ENCODE data around the gene DHX9.

Gene DHX9

DNA sequence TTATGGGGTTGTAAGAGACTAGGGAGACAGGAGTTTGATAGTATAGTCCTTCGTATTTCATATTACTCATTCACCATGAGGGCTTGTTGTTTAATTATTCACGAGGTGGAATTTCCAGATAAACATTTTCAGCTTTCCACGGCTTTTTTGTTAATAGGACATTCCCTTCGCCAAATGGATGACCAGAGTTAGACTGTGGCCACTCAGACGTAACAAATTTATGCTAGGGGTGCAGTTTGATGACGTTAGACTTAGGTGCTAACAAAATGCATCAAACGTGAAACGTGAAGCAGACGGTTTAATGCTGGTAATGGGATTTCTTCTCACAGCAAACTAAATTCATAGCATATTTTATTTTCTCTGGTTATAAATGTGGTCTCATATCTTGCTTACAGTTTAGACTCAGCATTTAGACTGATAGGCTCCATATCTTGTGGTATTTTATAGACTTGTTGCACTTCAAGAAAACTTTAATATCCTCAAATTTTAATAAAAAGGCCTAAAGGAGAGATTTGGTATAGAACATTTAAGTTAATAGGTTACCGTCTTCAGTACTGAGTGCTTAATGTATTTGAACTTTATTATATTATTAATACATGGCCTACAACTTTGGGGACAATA, 2.3 kb downstream of the DHX9 start:
- DNase-seq (ENCODE audit: low read depth), result no peak

GRCh38 chr1:182842265-182842664, 3.1 kb downstream of the DHX9 start:
- DNase-seq (ENCODE audit: low read depth), result no peak

- no peak for DNase-seq (ENCODE audit: low read depth)
Measured at GRCh38 chr1:182845379-182845778, 6.2 kb downstream of the DHX9 start.

GRCh38 chr1:182845894-182846293, 6.7 kb downstream of the DHX9 start:
- no peak for DNase-seq (ENCODE audit: low read depth)

DNA sequence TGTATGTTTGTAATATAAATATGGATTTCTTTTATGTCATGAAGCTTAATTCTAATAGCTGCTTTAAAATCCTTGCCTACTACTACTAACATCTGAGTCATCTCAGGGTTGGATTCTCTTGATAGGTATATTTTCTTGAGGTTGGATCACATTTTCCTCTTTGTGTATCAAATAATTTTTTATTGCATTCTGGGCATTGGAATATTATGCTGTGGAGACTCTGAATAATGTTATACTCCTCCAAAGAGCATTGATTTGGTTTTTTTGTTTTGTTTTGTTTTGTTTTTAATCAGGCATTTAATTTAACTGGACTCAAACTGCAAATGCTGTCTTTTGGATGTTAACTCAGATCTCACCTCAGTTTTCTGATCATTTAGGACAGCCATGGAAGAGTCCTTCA, 8.0 kb downstream of the DHX9 start:
- DNase-seq (ENCODE audit: low read depth), result no peak

DNA sequence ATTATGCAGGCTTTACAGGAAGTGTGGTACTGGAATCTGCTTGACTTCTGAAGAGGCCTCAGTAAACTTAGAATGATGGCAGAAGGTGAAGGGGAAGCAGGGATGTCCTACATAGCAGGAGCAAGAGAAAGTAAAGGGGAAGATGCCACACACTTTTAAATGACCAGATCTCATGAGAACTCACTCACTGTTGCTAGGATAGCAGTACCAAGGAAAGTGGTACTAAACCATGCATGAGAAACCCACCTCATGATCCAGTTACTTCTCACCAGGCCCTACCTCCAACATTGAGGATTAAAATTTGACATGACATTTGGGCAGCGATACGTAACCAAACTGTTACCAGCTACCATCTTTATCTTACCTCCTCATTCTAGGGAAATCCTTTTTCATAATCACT, 9.6 kb downstream of the DHX9 start:
- no peak for DNase-seq (ENCODE audit: low read depth)

DNA sequence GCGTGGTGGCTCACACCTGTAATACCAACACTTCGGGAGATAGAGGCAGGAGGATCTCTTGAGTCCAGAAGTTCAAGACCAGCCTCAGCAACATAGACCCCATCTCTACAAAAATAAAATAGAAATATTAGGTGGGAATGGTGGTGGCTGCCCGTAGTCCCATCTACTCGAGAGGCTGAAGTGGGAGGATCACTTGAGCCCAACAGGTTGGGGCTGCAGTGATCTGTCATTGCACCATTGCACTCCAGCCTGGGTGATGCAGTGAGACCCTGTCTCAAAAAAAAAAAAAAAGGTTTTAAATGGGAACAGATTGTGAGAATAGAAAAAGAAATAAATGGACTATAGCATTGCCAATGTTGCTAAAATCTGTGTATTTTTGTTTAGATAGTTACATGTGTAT, 11.2 kb downstream of the DHX9 start:
- no peak for DNase-seq (ENCODE audit: low read depth)

- no peak for DNase-seq (ENCODE audit: low read depth)
Measured at GRCh38 chr1:182851825-182852224, 12.7 kb downstream of the DHX9 start.

DNA sequence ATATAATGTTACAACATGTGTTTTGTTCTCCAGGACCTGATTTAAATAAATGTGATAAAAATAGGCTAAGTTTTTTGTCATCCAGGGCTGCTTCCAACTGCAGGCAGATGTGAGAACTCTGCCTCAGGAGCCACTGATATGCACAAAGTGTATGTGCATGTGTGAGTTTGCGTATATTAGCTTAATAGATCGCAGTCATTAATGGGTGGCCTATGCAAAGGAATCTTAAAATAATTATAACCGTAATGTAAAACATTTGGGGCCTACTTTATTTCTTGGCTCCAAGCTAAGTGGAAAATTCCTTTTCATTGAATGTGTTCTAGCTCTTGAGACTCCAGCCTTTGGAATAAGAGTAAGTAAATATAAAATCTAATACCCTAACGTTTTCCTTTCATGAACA, 16.8 kb downstream of the DHX9 start:
- no peak for DNase-seq (ENCODE audit: low read depth)

- no peak for DNase-seq (ENCODE audit: low read depth)
Measured at GRCh38 chr1:182857212-182857611, 18.1 kb downstream of the DHX9 start.

- DNase-seq (ENCODE audit: low read depth), result no peak
Measured at GRCh38 chr1:182860658-182861057, 21.5 kb downstream of the DHX9 start.

- DNase-seq (ENCODE audit: low read depth), result no peak
Measured at GRCh38 chr1:182861994-182862393, 22.8 kb downstream of the DHX9 start.

GRCh38 chr1:182862827-182863226, 23.7 kb downstream of the DHX9 start:
- no peak for DNase-seq (ENCODE audit: low read depth)

DNA sequence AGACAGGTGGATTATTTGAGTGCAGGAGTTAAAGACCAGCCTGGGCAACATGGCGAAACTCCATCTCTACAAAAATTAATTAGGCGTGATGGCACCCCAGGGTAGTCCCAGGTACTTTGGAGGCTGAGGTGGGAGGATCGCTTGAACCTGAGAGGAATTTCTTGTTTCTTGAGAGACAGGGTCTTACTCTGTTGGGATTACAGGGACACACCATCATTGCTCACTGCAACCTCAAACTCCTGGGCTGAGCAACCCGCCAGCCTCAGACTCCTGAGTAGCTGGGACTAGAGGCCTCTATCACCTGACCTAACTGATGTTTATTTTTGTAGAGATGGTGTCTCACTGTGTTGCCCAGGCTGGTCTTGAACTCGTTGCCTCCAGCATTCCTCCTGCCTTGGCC, 24.8 kb downstream of the DHX9 start:
- DNase-seq (ENCODE audit: low read depth), result no peak

- DNase-seq (ENCODE audit: low read depth), result no peak
Measured at GRCh38 chr1:182867861-182868260, 28.7 kb downstream of the DHX9 start.

- DNase-seq (ENCODE audit: low read depth), result no peak
Measured at GRCh38 chr1:182869241-182869666, 30.1 kb downstream of the DHX9 start.

- no peak for DNase-seq (ENCODE audit: low read depth)
Measured at GRCh38 chr1:182872881-182873280, 33.7 kb downstream of the DHX9 start.

- no peak for DNase-seq (ENCODE audit: low read depth)
Measured at GRCh38 chr1:182875889-182876288, 36.7 kb downstream of the DHX9 start.

DNA sequence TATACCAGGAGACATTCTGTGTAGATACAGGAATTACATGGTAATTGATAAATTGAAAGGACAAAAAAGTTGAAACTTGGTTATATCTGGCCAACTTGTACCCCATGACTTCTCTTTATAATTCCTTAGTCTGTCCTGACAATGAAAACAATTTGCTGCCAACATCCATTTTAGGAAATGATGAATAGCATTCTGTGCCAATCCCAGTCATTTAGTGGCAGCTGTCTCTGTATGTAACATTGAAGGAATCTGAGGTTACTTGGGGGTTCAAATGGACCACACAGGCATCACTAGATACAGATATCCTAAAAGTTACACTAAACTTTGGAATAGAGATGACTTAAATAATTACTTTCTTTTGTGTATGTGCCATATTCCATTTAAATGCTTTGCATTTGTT, 38.2 kb downstream of the DHX9 start:
- DNase-seq (ENCODE audit: low read depth), result no peak

GRCh38 chr1:182877842-182878241, 38.7 kb downstream of the DHX9 start:
- DNase-seq (ENCODE audit: low read depth), result no peak

- DNase-seq (ENCODE audit: low read depth), result no peak
Measured at GRCh38 chr1:182884872-182885271, 45.7 kb downstream of the DHX9 start.

GRCh38 chr1:182885591-182885990, 46.4 kb downstream of the DHX9 start:
- DNase-seq (ENCODE audit: low read depth), result no peak

GRCh38 chr1:182886985-182887384, 47.8 kb downstream of the DHX9 start:
- DNase-seq (ENCODE audit: low read depth), result no peak

DNA sequence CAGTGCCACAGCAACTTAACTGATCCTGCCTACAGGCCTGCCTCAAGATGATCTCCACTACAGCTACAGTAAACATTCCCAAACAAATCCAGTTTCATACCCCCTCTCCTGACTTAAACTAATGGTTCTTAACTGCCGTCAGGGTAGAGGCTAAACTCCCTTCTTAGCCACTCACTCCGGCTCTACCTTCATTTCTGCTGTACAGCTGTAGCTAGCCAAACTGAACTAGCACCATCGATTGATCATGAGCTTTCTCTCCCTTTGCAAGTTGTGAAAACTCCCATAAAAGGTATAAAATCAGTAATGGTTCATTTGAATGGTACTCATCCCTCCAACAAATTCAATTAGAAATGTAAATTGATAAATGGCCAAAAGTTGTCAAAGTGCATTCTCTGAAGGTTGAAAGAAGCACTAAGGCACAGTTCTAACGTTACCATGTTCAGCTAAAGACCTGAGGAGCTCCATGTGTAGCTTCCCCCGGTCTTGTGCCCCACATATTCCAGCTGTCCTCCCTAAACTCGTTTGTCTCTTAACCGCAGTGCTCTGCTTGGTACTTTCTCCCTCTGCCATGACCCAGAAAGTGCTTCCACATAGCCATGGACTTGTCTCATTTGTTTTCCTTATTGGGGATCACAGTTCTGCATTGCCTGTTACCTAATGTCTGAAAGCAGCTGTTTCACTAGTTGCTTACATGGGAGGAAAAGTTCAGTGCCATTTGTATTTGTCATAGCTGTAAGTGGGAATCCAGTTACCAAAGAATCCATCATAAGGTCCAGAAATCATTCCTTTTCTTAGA, 49.8 kb downstream of the DHX9 start:
- no peak for DNase-seq (ENCODE audit: low read depth)

Measured in HS-5 (cell line).